HFF-Myc (cell line): Measurements from ENCODE around the gene BIK.

Experiments
- DNase-seq: peaks from one replicate; pipeline ENCODE4 v3.0.0-alpha.2; 2011; ENCODE audit warnings: low read depth; ENCODE audit errors: extremely low read depth
- H3K4me3 ChIP-seq: replicated peaks from 2 replicates; pipeline ENCODE4 v1.5.1; 2011; ENCODE audit warnings: low read depth, mild to moderate bottlenecking, control low read depth, low read length
- CTCF ChIP-seq: IDR thresholded peaks from 2 replicates; pipeline ENCODE4 v1.5.1; 2012; ENCODE audit warnings: mild to moderate bottlenecking, low read depth, low read length, control low read depth; ENCODE audit errors: missing control alignments

BIK gene

DNA sequence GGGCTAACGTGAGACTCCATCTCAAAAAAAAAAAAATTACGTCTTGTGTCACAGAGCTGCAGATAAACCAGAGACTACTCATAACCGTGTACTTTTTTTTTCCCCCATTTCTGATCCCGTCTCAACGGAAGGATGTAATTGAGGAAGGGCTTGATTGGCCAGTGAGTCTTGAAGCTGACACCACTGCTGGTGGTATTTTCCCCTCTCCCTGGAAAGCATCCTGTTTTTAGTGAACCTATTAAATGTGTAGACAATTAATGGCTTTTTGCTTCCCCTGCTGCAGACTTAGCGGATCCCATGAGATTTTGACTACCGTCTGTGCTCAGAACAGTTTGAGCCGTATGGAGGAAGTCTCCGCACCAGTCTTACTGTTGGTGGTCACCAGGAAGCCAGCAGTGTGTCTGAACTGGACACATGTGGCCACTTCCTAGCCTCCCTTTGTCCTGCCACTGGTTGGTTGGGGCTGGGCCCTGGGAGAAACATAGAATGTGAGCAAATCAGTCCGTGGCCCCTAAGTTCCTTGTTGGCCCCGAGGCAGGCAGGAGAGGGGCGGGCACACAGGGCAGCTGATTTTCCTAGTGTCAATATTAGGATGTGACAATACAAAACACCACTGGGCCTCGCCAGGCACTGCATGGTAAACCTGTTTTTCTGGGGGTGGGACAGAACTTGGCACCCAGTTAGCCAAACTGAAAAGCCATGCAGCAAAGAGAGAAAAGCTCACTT lies 3.1 kb downstream of the BIK start:
- DNase-seq = no peak
- TF ChIP-seq CTCF = no peak
- H3K4me3 ChIP-seq = no peak overlapping the region

GRCh38 chr22:43114958-43115357 lies 4.4 kb downstream of the BIK start:
- no peak for DNase-seq
- no peak overlapping the region for H3K4me3 ChIP-seq
- TF ChIP-seq CTCF = no peak

GRCh38 chr22:43116932-43117331 lies 6.4 kb downstream of the BIK start:
- no peak for TF ChIP-seq CTCF
- DNase-seq = no peak
- no peak overlapping the region for H3K4me3 ChIP-seq

DNA sequence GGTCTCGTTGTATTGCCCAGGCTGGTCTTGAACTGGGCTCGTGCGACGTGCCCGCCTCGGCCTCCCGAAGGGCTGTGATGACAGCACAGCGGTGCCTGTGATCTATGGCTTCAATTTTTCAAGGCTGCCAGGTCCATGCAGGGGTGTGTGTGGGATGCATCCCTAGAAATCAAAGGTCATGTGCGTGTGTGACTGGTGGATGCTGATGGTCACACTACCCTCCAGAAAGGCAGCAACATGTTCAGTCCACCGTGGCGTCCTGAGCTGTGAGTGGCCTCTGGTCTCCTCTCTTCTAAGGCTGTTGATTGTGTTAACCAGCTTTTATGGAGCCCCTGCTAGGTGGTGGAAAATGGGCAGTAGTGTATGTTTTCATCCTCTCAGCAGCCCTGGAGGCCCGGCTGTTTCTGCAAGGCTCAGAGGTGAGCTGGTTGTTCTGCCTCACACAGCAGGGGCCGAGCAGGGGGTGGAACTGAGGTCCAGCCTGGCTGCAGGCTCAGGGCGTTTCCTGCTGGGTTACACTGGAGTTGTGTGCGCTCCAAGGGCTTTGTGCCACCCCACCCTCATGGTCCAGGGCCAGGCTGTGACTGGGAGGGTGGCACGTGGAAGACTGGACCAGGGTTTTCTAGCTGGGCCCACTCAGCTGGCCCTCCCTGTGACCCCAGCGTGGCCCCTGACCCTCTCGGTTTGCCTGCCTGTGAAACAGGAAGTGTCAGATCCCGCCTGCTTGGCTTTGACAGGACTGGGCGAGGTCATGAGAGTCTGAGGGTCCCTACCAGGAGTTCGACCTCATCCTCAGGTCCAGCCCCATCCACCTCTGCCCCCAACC lies 7.7 kb downstream of the BIK start:
- H3K4me3 ChIP-seq = no peak overlapping the region
- no peak for TF ChIP-seq CTCF
- no peak for DNase-seq

DNA sequence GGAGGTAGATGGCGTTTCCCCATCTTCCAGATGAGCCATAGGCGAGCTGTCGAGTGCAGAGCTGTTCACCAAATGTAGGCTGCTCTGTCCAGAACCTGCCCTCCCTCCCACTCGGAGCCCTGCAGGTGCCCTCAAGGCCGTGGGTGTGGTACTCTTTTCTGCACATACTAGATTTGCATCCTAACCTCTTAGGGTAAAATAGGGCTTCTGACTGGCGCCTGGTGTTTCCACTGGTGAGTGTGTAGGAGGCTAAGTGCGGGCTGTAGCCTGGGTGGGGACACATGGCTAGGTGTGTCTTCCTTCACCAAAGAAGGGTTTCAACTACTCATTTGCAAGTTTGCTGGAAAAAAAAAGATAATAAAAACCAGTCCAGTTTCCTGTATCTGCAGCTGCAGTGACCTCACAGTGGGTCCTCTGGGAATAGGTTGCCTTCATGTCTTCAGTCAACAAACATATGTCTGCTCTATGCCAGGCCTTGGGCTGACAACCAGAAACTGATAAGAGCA lies 8.5 kb downstream of the BIK start:
- TF ChIP-seq CTCF = no peak
- no peak overlapping the region for H3K4me3 ChIP-seq
- DNase-seq = no peak

DNA sequence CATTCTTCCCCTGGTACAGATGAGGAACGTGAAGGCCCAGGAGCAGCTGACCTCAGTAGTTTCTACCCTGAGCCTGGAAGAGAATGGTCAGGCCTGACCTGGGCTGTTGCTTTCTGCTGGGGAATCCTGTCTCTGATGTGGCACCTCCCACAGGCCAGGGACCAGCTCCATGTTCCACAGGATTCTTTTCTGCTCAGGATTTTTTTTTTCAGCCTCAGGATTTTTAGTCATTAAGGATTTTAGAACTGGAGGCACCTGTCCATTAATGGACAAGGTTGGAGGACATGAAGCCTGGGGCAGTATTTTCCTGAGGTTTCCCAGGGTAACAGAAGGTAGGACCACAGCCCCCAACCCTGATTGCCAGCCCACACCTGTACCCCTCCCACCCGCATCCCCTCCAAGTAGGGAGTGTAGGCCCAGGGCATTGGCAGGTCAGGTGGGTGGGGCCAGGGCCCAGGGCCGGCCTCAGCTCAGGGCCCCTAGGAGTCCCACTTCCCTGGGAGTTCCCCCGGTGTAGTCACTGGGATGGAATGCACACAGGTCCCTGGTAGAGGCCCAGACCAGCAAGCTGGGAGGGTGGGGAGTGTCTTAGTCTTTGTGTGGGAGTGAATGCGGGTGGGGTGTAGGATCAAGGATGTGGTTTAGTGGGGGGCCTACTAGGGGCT lies 16.1 kb downstream of the BIK start:
- DNase-seq = peak; percentile 32
- H3K4me3 ChIP-seq = no peak overlapping the region
- no peak for TF ChIP-seq CTCF
